Activated CD4-positive, alpha-beta T cell treated with anti-CD3 and anti-CD28 coated beads for 36 hours (primary cell): ENCODE data around the gene PPP2R3A. TPM values are rescaled to one million over a fixed set of nuclear protein-coding genes. Genes with fewer than 3 reads are reported as not detected.
"Not testable (repeated sequence)": the region's sequence is repeated elsewhere in the genome, so short reads cannot be mapped to it uniquely, and the experiment has no call there.

Source experiments
- ATAC-seq: fragments of 200-7000 bp; cut with Tn5 transposase; one replicate; pipeline ENCODE4 v1.10.0; 2021; ENCODE audit warnings: mild to moderate bottlenecking, moderate library complexity
- CTCF ChIA-PET: fragments of 350-600 bp; sonication (Branson Sonifier 250); formaldehyde crosslinking; loops from one replicate; lab custom pipeline; 2021; ENCODE audit warnings: antibody characterized with exemption; lab: Charles Lee
- POLR2A ChIA-PET: fragments of 350-600 bp; sonication (Branson Sonifier 250); formaldehyde crosslinking; loops from one replicate; lab custom pipeline; 2021; ENCODE audit warnings: antibody characterized with exemption, inconsistent platforms; lab: Charles Lee
- DNase-seq: peaks from one replicate; pipeline ENCODE4 v3.0.0-alpha.2; 2020
- H3K27ac Mint-ChIP-seq: one replicate; pipeline ENCODE4 v1.8.0; 2021; ENCODE audit warnings: mixed read lengths
- H3K27me3 Mint-ChIP-seq: one replicate; pipeline ENCODE4 v1.8.0; 2021; ENCODE audit warnings: mixed read lengths
- H3K36me3 Mint-ChIP-seq: one replicate; pipeline ENCODE4 v1.8.0; 2021; ENCODE audit warnings: low read depth, mixed read lengths
- H3K4me1 Mint-ChIP-seq: one replicate; pipeline ENCODE4 v1.8.0; 2021; ENCODE audit warnings: mixed read lengths
- H3K4me3 Mint-ChIP-seq: one replicate; pipeline ENCODE4 v1.8.0; 2021; ENCODE audit warnings: mild to moderate bottlenecking, moderate library complexity, mixed read lengths
- H3K9me3 Mint-ChIP-seq: one replicate; pipeline ENCODE4 v1.8.0; 2021; ENCODE audit warnings: low read depth, mixed read lengths
- intact Hi-C, 2 experiments: fragments of 100-400 bp; cut with DNase I in 1 of 2; cut with micrococcal nuclease in 1 of 2; formaldehyde crosslinking; loops; one replicate each; pipeline versions ENCODE4 v1.14.2 to v1.15.1; 2022 to 2024; cut with DNase I, micrococcal nuclease
- total RNA-seq, 2 experiments: library from RNA; stranded (reverse); gene quantifications; one replicate each; pipeline ENCODE4 v1.2.3, GENCODE V29; 2021

PPP2R3A gene
- total RNA-seq, 2 experiments from 2014 or later: 0.18 to 0.51 TPM

- no peaks in the 10 kb centered on the region for H3K36me3 Mint-ChIP-seq
- no peak overlapping the region for H3K27ac Mint-ChIP-seq
- no peak for ATAC-seq
- intact Hi-C loops: no loop called here
- no peak overlapping the region for H3K4me3 Mint-ChIP-seq
- ChIA-PET CTCF (no interaction called here), POLR2A (no interaction called here)
- H3K9me3 Mint-ChIP-seq: no peaks in the 10 kb centered on the region
- DNase-seq: no peak
- H3K27me3 Mint-ChIP-seq: no peaks in the 10 kb centered on the region
- H3K4me1 Mint-ChIP-seq: peaks cover 10% of the 10 kb centered on the region
Measured at GRCh38 chr3:136106101-136106500, 140.6 kb downstream of the PPP2R3A start.

GRCh38 chr3:136109499-136109898, 144.0 kb downstream of the PPP2R3A start:
- CTCF ChIA-PET: interaction anchor here (0.6 kb wide), 1 partner anchor 248 kb away, joined by 4 read pairs; no protein-coding TSS in a partner anchor

GRCh38 chr3:136110481-136110880, 145.0 kb downstream of the PPP2R3A start:
- ChIA-PET POLR2A (interaction anchor here (0.6 kb wide), 1 partner anchor 86 kb away, joined by 3 read pairs; no protein-coding TSS in a partner anchor), CTCF (no interaction called here)
- H3K9me3 Mint-ChIP-seq: no peaks in the 10 kb centered on the region
- H3K27me3 Mint-ChIP-seq: no peaks in the 10 kb centered on the region
- peaks cover 1% of the 10 kb centered on the region for H3K36me3 Mint-ChIP-seq
- peaks cover 7% of the 10 kb centered on the region for H3K4me1 Mint-ChIP-seq
- H3K4me3 Mint-ChIP-seq: no peak overlapping the region
- H3K27ac Mint-ChIP-seq: no peak overlapping the region
- DNase-seq: no peak
- intact Hi-C loops: no loop called here
- ATAC-seq: no peak

More at GRCh38 chr3:136109499-136109898, 144.0 kb downstream of the PPP2R3A start:
- DNase-seq (no peak), ATAC-seq (peak; percentile 53)
- Mint-ChIP-seq H3K4me1 (peaks cover 10% of the 10 kb centered on the region), H3K9me3 (no peaks in the 10 kb centered on the region), H3K4me3 (no peak overlapping the region), H3K27me3 (no peaks in the 10 kb centered on the region), H3K36me3 (peaks cover 1% of the 10 kb centered on the region), H3K27ac (no peak overlapping the region)
- POLR2A ChIA-PET: no interaction called here
- intact Hi-C loops: no loop called here

- peaks cover 7% of the 10 kb centered on the region for H3K4me1 Mint-ChIP-seq
- intact Hi-C loops: no loop called here
- peaks cover 8% of the 10 kb centered on the region for H3K36me3 Mint-ChIP-seq
- no peak overlapping the region for H3K27ac Mint-ChIP-seq
- ATAC-seq: no peak
- DNase-seq: no peak
- CTCF ChIA-PET: interaction anchor here (0.7 kb wide), 1 partner anchor 26 kb away, joined by 3 read pairs; no protein-coding TSS in a partner anchor
- H3K9me3 Mint-ChIP-seq: peaks cover 5% of the 10 kb centered on the region
- POLR2A ChIA-PET: no interaction called here
- H3K27me3 Mint-ChIP-seq: peaks cover 6% of the 10 kb centered on the region
- H3K4me3 Mint-ChIP-seq: no peak overlapping the region
Measured at GRCh38 chr3:136114421-136114820, 148.9 kb downstream of the PPP2R3A start.

- ATAC-seq, CTCF ChIA-PET, H3K4me1 Mint-ChIP-seq, H3K36me3 Mint-ChIP-seq, intact Hi-C loops, H3K9me3 Mint-ChIP-seq, H3K27ac Mint-ChIP-seq, H3K27me3 Mint-ChIP-seq, DNase-seq, H3K4me3 Mint-ChIP-seq, POLR2A ChIA-PET: not testable (repeated sequence)
Measured at GRCh38 chr3:136119332-136119731, 153.8 kb downstream of the PPP2R3A start.

GRCh38 chr3:136119783-136120182, 154.3 kb downstream of the PPP2R3A start:
- H3K9me3 Mint-ChIP-seq, H3K4me1 Mint-ChIP-seq, H3K27ac Mint-ChIP-seq, DNase-seq, ATAC-seq, H3K36me3 Mint-ChIP-seq, POLR2A ChIA-PET, H3K4me3 Mint-ChIP-seq, CTCF ChIA-PET, intact Hi-C loops, H3K27me3 Mint-ChIP-seq: not testable (repeated sequence)

GRCh38 chr3:136120373-136121348, 155.1 kb downstream of the PPP2R3A start:
- intact Hi-C loops: no loop called here

GRCh38 chr3:136122006-136122405, 156.5 kb downstream of the PPP2R3A start:
- POLR2A ChIA-PET: no interaction called here
- Mint-ChIP-seq H3K4me3 (no peak overlapping the region), H3K27me3 (peaks cover 3% of the 10 kb centered on the region), H3K27ac (no peak overlapping the region), H3K9me3 (peaks cover 2% of the 10 kb centered on the region), H3K36me3 (peaks cover 7% of the 10 kb centered on the region), H3K4me1 (no peaks in the 10 kb centered on the region)
- DNase-seq (no peak), ATAC-seq (peak; percentile 36)
- CTCF ChIA-PET: no interaction called here
- intact Hi-C loops: no loop called here

More at GRCh38 chr3:136120373-136121348, 155.1 kb downstream of the PPP2R3A start:
- H3K36me3 Mint-ChIP-seq: peaks cover 8% of the 10 kb centered on the region
- POLR2A ChIA-PET: no interaction called here
- peaks cover 6% of the 10 kb centered on the region for H3K27me3 Mint-ChIP-seq
- DNase-seq (no peak), ATAC-seq (no peak)
- H3K4me1 Mint-ChIP-seq: no peaks in the 10 kb centered on the region
- H3K4me3 Mint-ChIP-seq: no peak overlapping the region
- H3K9me3 Mint-ChIP-seq: peaks cover 5% of the 10 kb centered on the region
- H3K27ac Mint-ChIP-seq: no peak overlapping the region
- CTCF ChIA-PET: no interaction called here

GRCh38 chr3:136131647-136132046, 166.1 kb downstream of the PPP2R3A start:
- H3K36me3 Mint-ChIP-seq, POLR2A ChIA-PET, H3K9me3 Mint-ChIP-seq, intact Hi-C loops, H3K4me1 Mint-ChIP-seq, ATAC-seq, H3K27ac Mint-ChIP-seq, H3K4me3 Mint-ChIP-seq, DNase-seq, CTCF ChIA-PET, H3K27me3 Mint-ChIP-seq: not testable (repeated sequence)

- Mint-ChIP-seq H3K4me3 (no peak overlapping the region), H3K27me3 (no peaks in the 10 kb centered on the region), H3K27ac (no peak overlapping the region), H3K4me1 (peaks cover 7% of the 10 kb centered on the region), H3K36me3 (no peaks in the 10 kb centered on the region), H3K9me3 (no peaks in the 10 kb centered on the region)
- DNase-seq (no peak), ATAC-seq (no peak)
- POLR2A ChIA-PET: no interaction called here
- CTCF ChIA-PET: interaction anchor here (1.1 kb wide), 1 partner anchor 14 kb away, joined by 3 read pairs; no protein-coding TSS in a partner anchor
- intact Hi-C loops: no loop called here
Measured at GRCh38 chr3:136134091-136134490, 168.6 kb downstream of the PPP2R3A start.

GRCh38 chr3:136135039-136135802, 169.7 kb downstream of the PPP2R3A start:
- Mint-ChIP-seq H3K9me3 (no peaks in the 10 kb centered on the region), H3K27me3 (no peaks in the 10 kb centered on the region), H3K36me3 (no peaks in the 10 kb centered on the region), H3K4me3 (no peak overlapping the region), H3K4me1 (peaks cover 7% of the 10 kb centered on the region), H3K27ac (no peak overlapping the region)
- ChIA-PET CTCF (interaction anchor here (0.7 kb wide), 1 partner anchor 601 kb away, joined by 3 read pairs; no protein-coding TSS in a partner anchor), POLR2A (interaction anchor here (0.6 kb wide), 2 partner anchors 61 to 116 kb away, joined by 3 to 5 read pairs; partner anchors contain the start of gene MSL2)
- intact Hi-C loops: no loop called here
- no peak for ATAC-seq
- DNase-seq: no peak
